GM23338 (cell line): Measurements from ENCODE around the gene LMNA. TPM values are rescaled to one million over a fixed set of nuclear protein-coding genes. Genes with fewer than 3 reads are reported as not detected.
A peak's percentile ranks its signal among the peaks of the same experiment; 100 is the strongest.

Experiments
- ATAC-seq: fragments of 200-7000 bp; cut with Tn5 transposase; 3 replicates; pipeline ENCODE4 v1.9.1; 2020
- DNase-seq: peaks from one replicate; pipeline ENCODE4 v3.0.0-alpha.2; 2015; ENCODE audit warnings: low spot score
- H2AFZ ChIP-seq: fragments of 200-600 bp; sonication (generic); 2 replicates; pipeline ENCODE4 v1.8.0; 2016; ENCODE audit warnings: antibody characterized with exemption, mild to moderate bottlenecking, moderate library complexity
- H3F3A ChIP-seq: fragments of 200-600 bp; sonication (generic); replicated peaks from 2 replicates; pipeline ENCODE4 v1.8.0; 2017; ENCODE audit warnings: antibody characterized with exemption, mixed run types, low read depth
- H3K27ac ChIP-seq: fragments of 200-600 bp; sonication (generic); 2 replicates; pipeline ENCODE4 v1.6.1; 2016; ENCODE audit warnings: low read depth
- H3K27me3 ChIP-seq: fragments of 200-600 bp; sonication (generic); 2 replicates; pipeline ENCODE4 v1.8.0; 2016; ENCODE audit warnings: mild to moderate bottlenecking, mixed run types, moderate library complexity; ENCODE audit not compliant: insufficient read depth
- H3K36me3 ChIP-seq: fragments of 200-600 bp; sonication (generic); 2 replicates; pipeline ENCODE4 v1.8.0; 2016; ENCODE audit warnings: mild to moderate bottlenecking; ENCODE audit not compliant: insufficient read depth
- H3K4me1 ChIP-seq: fragments of 200-600 bp; sonication (generic); 2 replicates; pipeline ENCODE4 v1.8.0; 2016; ENCODE audit warnings: mild to moderate bottlenecking, moderate library complexity; ENCODE audit not compliant: insufficient read depth
- H3K4me2 ChIP-seq: fragments of 200-600 bp; sonication (generic); 2 replicates; pipeline ENCODE4 v1.7.1; 2017; ENCODE audit warnings: mixed run types
- H3K4me3 ChIP-seq: fragments of 200-600 bp; sonication (generic); 2 replicates; pipeline ENCODE4 v1.6.1; 2016; ENCODE audit warnings: mixed run types
- H3K79me2 ChIP-seq: fragments of 200-600 bp; sonication (generic); replicated peaks from 2 replicates; pipeline ENCODE4 v1.8.0; 2017; ENCODE audit warnings: mild to moderate bottlenecking; ENCODE audit not compliant: insufficient read depth
- H3K9me2 ChIP-seq: fragments of 200-600 bp; sonication (generic); 2 replicates; pipeline ENCODE4 v1.8.0; 2017; ENCODE audit not compliant: insufficient read depth
- H4K20me1 ChIP-seq: fragments of 200-600 bp; sonication (generic); replicated peaks from 2 replicates; pipeline ENCODE4 v1.8.0; 2017; ENCODE audit warnings: mild to moderate bottlenecking; ENCODE audit not compliant: insufficient read depth
- H3K27ac Mint-ChIP-seq: 2 replicates; pipeline ENCODE4 v1.8.0; 2020; ENCODE audit warnings: inconsistent platforms, mild to moderate bottlenecking, moderate library complexity, mixed read lengths
- H3K27me3 Mint-ChIP-seq: 3 replicates; pipeline ENCODE4 v1.8.0; 2022; ENCODE audit warnings: low read depth, mild to moderate bottlenecking, moderate library complexity, mixed read lengths, inconsistent platforms; ENCODE audit not compliant: insufficient read depth, poor library complexity
- H3K36me3 Mint-ChIP-seq: 3 replicates; pipeline ENCODE4 v1.8.0; 2021; ENCODE audit warnings: low read depth, mild to moderate bottlenecking, inconsistent platforms, moderate library complexity, mixed read lengths
- H3K4me1 Mint-ChIP-seq: 3 replicates; pipeline ENCODE4 v1.8.0; 2020; ENCODE audit warnings: mild to moderate bottlenecking, inconsistent platforms, mixed read lengths
- H3K4me3 Mint-ChIP-seq: 3 replicates; pipeline ENCODE4 v1.8.0; 2021; ENCODE audit warnings: moderate library complexity, mild to moderate bottlenecking, inconsistent platforms, mixed read lengths
- H3K9me3 Mint-ChIP-seq: 3 replicates; pipeline ENCODE4 v1.8.0; 2020; ENCODE audit warnings: moderate library complexity, mild to moderate bottlenecking, inconsistent platforms, mixed read lengths
- ETS1 ChIP-seq: IDR thresholded peaks from 2 replicates; pipeline ENCODE4 v1.6.1; 2016; ENCODE audit warnings: antibody characterized with exemption
- JUNB ChIP-seq: IDR thresholded peaks from one replicate; pipeline ENCODE4 v1.6.1; 2016; ENCODE audit warnings: antibody characterized with exemption; ENCODE audit not compliant: unreplicated experiment
- NANOG ChIP-seq: IDR thresholded peaks from 2 replicates; pipeline ENCODE4 v1.6.1; 2016; ENCODE audit warnings: antibody characterized with exemption, borderline replicate concordance
- STAT1 ChIP-seq: IDR thresholded peaks from one replicate; pipeline ENCODE4 v1.6.1; 2016; ENCODE audit warnings: antibody characterized with exemption; ENCODE audit not compliant: unreplicated experiment
- ZNF114 ChIP-seq: fragments of 250-450 bp; sonication (Bioruptor Pico); IDR thresholded peaks from 2 replicates; pipeline ENCODE4 v1.5.0; 2020; ENCODE audit warnings: mild to moderate bottlenecking, moderate library complexity
- ZNF331 ChIP-seq: fragments of 250-450 bp; sonication (Bioruptor Pico); IDR thresholded peaks from 2 replicates; pipeline ENCODE4 v1.5.0; 2020; ENCODE audit warnings: low read depth, mild to moderate bottlenecking, moderate library complexity
- polyA plus RNA-seq: library from polyadenylated mRNA; unstranded; fragments of >200 nt; fragmentation: Nextera tagmentation; extraction: Ambion mirVana; gene quantifications from 2 replicates; pipeline ENCODE4 v1.2.1, GENCODE V29; 2016
- total RNA-seq: library from RNA; depleted of rRNA; stranded (reverse); fragments of >200 nt; shearing (Covaris generic); gene quantifications from 2 replicates; pipeline ENCODE4 v1.2.3, GENCODE V29; 2014
- TF ChIP-seq, protein P1 (sequence below): IDR thresholded peaks from one replicate; pipeline ENCODE4 v1.6.1; 2018; ENCODE audit warnings: antibody characterized with exemption; ENCODE audit not compliant: unreplicated experiment

Gene LMNA
- total and polyA plus RNA-seq, 2 experiments from 2014 or later = 35.5 to 56.3 TPM

DNA sequence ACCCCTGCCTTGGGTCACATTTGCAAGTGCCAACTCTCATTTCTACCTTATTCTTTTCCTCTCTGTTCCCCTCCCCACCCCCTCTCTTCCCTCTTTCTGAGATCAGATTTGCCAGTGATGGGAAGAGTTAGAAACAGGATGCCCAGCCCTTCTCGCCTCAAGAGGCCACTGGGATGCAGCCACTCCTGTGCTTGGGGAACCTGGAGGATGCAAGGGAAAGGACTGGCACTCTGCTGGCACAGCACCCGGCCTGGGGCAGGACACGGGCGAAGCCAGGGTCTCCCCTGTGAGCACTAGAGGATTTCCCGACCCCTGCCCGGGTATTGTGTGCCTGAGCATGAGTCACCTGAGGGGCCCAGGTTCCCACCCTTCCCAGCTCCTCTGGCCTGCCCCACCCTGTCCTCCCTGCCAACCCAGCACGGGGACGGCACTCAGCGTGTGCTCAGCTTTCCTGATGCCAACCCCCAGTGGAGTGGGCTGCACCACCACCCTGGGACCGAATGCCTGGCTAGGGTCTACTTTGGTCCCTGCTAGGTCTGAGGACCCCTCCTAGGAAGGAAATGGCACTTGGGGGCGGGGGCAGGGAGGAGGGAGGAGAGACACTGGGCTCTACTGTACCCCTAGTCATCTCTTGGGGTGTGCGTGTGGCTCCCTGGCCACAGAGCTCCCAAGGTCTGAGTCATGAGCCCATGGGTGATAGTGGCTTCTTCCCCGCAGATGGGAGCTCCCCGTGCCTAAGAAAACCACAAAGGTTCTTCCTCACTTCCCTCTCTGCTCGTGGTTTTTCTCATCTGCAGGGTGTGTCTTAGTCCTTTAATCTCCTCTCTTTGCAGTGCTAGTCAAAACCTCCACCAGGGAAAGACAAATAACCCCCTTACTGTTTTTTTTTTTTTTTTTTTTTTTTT is 12.4 kb downstream of the LMNA start:
- Histone ChIP-seq H3K9me2 (no peaks in the 10 kb centered on the region), H3K4me3 (no peak overlapping the region), H3K36me3 (peaks cover 3% of the 10 kb centered on the region; the same call in 1 of the 2 replicates), H3K79me2 (peaks cover 10% of the 10 kb centered on the region), H3K4me1 (peaks cover 55% of the 10 kb centered on the region), H2AFZ (no peak overlapping the region), H4K20me1 (no peaks in the 10 kb centered on the region), H3F3A (peaks cover 8% of the 10 kb centered on the region; the same call in 1 of the 2 replicates), H3K27ac (peak overlapping the region; percentile 82), H3K27me3 (no peaks in the 10 kb centered on the region), H3K4me2 (peak overlapping the region; percentile 62; the same call in 1 of the 2 replicates)
- Mint-ChIP-seq H3K9me3 (no peaks in the 10 kb centered on the region), H3K4me1 (peaks cover 58% of the 10 kb centered on the region), H3K36me3 (peaks cover 3% of the 10 kb centered on the region), H3K27ac (peak overlapping the region; percentile 90), H3K27me3 (peaks cover 30% of the 10 kb centered on the region), H3K4me3 (peak overlapping the region; percentile 64; the same call in 2 of the 3 replicates)
- DNase-seq = no peak
- TF ChIP-seq, protein P1, sequence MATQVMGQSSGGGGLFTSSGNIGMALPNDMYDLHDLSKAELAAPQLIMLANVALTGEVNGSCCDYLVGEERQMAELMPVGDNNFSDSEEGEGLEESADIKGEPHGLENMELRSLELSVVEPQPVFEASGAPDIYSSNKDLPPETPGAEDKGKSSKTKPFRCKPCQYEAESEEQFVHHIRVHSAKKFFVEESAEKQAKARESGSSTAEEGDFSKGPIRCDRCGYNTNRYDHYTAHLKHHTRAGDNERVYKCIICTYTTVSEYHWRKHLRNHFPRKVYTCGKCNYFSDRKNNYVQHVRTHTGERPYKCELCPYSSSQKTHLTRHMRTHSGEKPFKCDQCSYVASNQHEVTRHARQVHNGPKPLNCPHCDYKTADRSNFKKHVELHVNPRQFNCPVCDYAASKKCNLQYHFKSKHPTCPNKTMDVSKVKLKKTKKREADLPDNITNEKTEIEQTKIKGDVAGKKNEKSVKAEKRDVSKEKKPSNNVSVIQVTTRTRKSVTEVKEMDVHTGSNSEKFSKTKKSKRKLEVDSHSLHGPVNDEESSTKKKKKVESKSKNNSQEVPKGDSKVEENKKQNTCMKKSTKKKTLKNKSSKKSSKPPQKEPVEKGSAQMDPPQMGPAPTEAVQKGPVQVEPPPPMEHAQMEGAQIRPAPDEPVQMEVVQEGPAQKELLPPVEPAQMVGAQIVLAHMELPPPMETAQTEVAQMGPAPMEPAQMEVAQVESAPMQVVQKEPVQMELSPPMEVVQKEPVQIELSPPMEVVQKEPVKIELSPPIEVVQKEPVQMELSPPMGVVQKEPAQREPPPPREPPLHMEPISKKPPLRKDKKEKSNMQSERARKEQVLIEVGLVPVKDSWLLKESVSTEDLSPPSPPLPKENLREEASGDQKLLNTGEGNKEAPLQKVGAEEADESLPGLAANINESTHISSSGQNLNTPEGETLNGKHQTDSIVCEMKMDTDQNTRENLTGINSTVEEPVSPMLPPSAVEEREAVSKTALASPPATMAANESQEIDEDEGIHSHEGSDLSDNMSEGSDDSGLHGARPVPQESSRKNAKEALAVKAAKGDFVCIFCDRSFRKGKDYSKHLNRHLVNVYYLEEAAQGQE = no peak
- no peak for TF ChIP-seq STAT1
- TF ChIP-seq JUNB = no peak
- no peak for TF ChIP-seq ZNF331 (CRISPR knock-in tag)
- TF ChIP-seq ZNF114 = no peak
- TF ChIP-seq NANOG = no peak
- ATAC-seq = no peak

- DNase-seq = no peak
- Histone ChIP-seq H3F3A (peaks cover 8% of the 10 kb centered on the region; the same call in 1 of the 2 replicates), H3K27ac (no peak overlapping the region; the same call in 1 of the 2 replicates), H3K79me2 (peaks cover 10% of the 10 kb centered on the region), H3K27me3 (no peaks in the 10 kb centered on the region), H2AFZ (no peak overlapping the region), H3K4me3 (no peak overlapping the region), H4K20me1 (no peaks in the 10 kb centered on the region), H3K4me1 (peaks cover 41% of the 10 kb centered on the region), H3K9me2 (no peaks in the 10 kb centered on the region), H3K4me2 (0 out of 2 replicates have a peak overlapping the region, but pooled peaks have one; percentile 32), H3K36me3 (peaks cover 3% of the 10 kb centered on the region; the same call in 1 of the 2 replicates)
- Mint-ChIP-seq H3K27me3 (peaks cover 26% of the 10 kb centered on the region), H3K4me1 (peaks cover 47% of the 10 kb centered on the region), H3K36me3 (peaks cover 3% of the 10 kb centered on the region; the same call in 2 of the 3 replicates), H3K9me3 (no peaks in the 10 kb centered on the region), H3K27ac (0 out of 2 replicates have a peak overlapping the region, but pooled peaks have one; percentile 98), H3K4me3 (no peak overlapping the region; the same call in 2 of the 3 replicates)
- no peak for TF ChIP-seq NANOG
- no peak for TF ChIP-seq STAT1
- TF ChIP-seq ETS1 = no peak
- no peak for ATAC-seq
Measured at GRCh38 chr1:156128308-156128653, 13.8 kb downstream of the LMNA start.
